ENCODE data around the gene MCC. TPM values are rescaled to one million over a fixed set of nuclear protein-coding genes. Genes with fewer than 3 reads are reported as not detected.

Gene MCC
- total RNA-seq, 4 donors from 2014 or later = 57.7 to 91.5 (median 76.0) TPM

- WGBS, 2 donors = 88 to 91% methylated on average over 12 to 14 of the region's 14 CpGs
- H3K4me3 ChIP-seq (ENCODE audit: low read depth, poor library complexity, severe bottlenecking) = no peak overlapping the region
- intact Hi-C loops (cut with DNase I; ENCODE audit: low total_unique reads) = no loop called here
- peak in 1 of 2 donors; percentile 43 for DNase-seq (ENCODE audit: low spot score in 2 of 2)
- no peak for TF ChIP-seq POLR2A (IDR thresholded peaks at IDR 0.05)
- TF ChIP-seq, protein P1, sequence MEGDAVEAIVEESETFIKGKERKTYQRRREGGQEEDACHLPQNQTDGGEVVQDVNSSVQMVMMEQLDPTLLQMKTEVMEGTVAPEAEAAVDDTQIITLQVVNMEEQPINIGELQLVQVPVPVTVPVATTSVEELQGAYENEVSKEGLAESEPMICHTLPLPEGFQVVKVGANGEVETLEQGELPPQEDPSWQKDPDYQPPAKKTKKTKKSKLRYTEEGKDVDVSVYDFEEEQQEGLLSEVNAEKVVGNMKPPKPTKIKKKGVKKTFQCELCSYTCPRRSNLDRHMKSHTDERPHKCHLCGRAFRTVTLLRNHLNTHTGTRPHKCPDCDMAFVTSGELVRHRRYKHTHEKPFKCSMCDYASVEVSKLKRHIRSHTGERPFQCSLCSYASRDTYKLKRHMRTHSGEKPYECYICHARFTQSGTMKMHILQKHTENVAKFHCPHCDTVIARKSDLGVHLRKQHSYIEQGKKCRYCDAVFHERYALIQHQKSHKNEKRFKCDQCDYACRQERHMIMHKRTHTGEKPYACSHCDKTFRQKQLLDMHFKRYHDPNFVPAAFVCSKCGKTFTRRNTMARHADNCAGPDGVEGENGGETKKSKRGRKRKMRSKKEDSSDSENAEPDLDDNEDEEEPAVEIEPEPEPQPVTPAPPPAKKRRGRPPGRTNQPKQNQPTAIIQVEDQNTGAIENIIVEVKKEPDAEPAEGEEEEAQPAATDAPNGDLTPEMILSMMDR (IDR thresholded peaks at IDR 0.05) = no peak
Measured at GRCh38 chr5:113039229-113039933, 448.9 kb downstream of the MCC start.

DNA sequence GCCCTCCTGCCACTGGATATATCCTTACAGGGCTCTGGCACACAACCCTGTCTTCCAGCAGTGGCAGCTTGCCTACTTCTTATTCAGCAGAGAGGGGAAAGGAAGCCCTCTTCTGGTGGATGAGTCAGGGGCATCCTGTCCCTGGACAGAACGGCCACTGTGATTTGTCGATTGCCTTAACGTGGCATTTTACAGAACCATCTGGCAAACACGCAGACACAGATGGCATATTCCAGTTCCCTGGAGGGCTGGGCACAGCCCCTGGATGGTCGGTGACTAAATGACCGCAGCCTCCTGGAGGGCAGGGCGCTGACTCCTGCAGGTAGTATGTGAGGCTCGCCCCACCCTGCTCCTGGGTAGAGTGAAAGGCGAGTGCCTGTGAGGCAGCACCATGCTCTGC, 449.5 kb downstream of the MCC start:
- TF ChIP-seq, protein P1 (IDR thresholded peaks at IDR 0.05) = no peak
- no peak for TF ChIP-seq POLR2A (IDR thresholded peaks at IDR 0.05)
- DNase-seq (ENCODE audit: low spot score in 2 of 2) = peak in 1 of 2 donors; percentile 34
- 65 to 80% methylated on average over 8 to 9 of the region's 9 CpGs for WGBS, 2 donors
- intact Hi-C loops (cut with DNase I; ENCODE audit: low total_unique reads) = no loop called here
- no peak overlapping the region for H3K4me3 ChIP-seq (ENCODE audit: low read depth, poor library complexity, severe bottlenecking)

- no peak for DNase-seq (ENCODE audit: low spot score in 2 of 2)
- TF ChIP-seq POLR2A (IDR thresholded peaks at IDR 0.05) = no peak
- TF ChIP-seq, protein P1 (IDR thresholded peaks at IDR 0.05) = no peak
- intact Hi-C loops (cut with DNase I; ENCODE audit: low total_unique reads) = no loop called here
Measured at GRCh38 chr5:113038136-113038535, 450.1 kb downstream of the MCC start.

GRCh38 chr5:113036826-113037225, 451.4 kb downstream of the MCC start:
- intact Hi-C loops (cut with DNase I; ENCODE audit: low total_unique reads) = no loop called here
- 100% methylated on average over 1 of the region's 1 CpG for whole genome bisulfite sequencing, 2 donors

More at GRCh38 chr5:113038136-113038535, 450.1 kb downstream of the MCC start:
- H3K4me3 ChIP-seq (ENCODE audit: low read depth, poor library complexity, severe bottlenecking) = no peak overlapping the region
- 85 to 96% methylated on average over 1 of the region's 1 CpG for WGBS, 2 donors

DNA sequence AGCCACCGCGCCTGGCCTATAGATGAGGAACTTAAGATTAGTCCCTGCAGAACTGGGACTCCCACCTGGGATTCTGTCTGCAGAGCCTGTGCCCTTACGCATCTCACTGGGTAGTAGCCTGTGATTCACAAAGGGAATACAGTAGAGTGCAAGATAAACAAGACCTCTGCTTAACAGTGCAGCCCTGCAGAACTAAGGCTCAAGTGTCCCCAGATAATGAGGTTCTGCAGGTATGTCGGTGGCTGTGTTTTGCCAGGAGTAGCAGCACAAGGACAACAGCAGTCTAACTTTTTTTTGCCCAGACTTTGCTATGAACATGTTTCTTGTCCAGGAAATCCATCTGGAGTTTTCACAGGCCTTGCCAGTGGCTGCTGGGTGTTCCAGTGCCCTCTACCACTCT, 451.9 kb downstream of the MCC start:
- 91 to 94% methylated on average over 4 of the region's 4 CpGs for WGBS, 2 donors

More at GRCh38 chr5:113036826-113037225, 451.4 kb downstream of the MCC start:
- no peak overlapping the region for H3K4me3 ChIP-seq (ENCODE audit: low read depth, poor library complexity, severe bottlenecking)
- DNase-seq (ENCODE audit: low spot score in 2 of 2) = no peak
- TF ChIP-seq, protein P1 (IDR thresholded peaks at IDR 0.05) = no peak
- no peak for TF ChIP-seq POLR2A (IDR thresholded peaks at IDR 0.05)

More for the DNA sequence above, 451.9 kb downstream of the MCC start:
- no peak for DNase-seq (ENCODE audit: low spot score in 2 of 2)
- no peak overlapping the region for H3K4me3 ChIP-seq (ENCODE audit: low read depth, poor library complexity, severe bottlenecking)
- TF ChIP-seq, protein P1 (IDR thresholded peaks at IDR 0.05) = no peak
- TF ChIP-seq POLR2A (IDR thresholded peaks at IDR 0.05) = no peak
- intact Hi-C loops (cut with DNase I; ENCODE audit: low total_unique reads) = no loop called here
